Suppressor macrophage (primary cell): ENCODE results near the gene C1QTNF8.

Experiments used
- DNase-seq, 4 experiments: peaks; one replicate each; pipeline ENCODE4 v3.0.0-alpha.2; 2020 to 2022

The C1QTNF8 gene

GRCh38 chr16:1057252-1057932, 38.7 kb downstream of the C1QTNF8 start:
- peak; percentile 37 to 70 (median 58) for DNase-seq

GRCh38 chr16:1056196-1056595, 39.8 kb downstream of the C1QTNF8 start:
- DNase-seq = no peak

DNA sequence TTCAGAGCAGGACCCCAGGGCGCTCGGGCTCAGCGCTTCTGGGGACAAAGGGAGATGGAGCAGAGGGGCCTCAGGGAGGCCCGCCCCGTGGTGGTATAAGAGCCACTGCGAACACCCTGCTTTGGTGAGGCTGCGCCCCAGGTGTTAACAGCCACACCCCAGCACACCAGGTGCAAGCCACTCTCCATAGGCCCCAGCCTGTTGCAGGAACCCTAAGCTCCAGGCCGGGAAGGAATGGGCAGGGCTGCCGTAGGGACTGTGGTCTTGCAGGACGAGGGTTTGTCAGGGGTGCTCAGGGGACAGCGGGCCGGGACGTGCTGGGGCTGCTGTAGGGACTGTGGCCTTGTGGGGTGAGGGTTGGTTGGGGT, 40.5 kb downstream of the C1QTNF8 start:
- DNase-seq = no peak

GRCh38 chr16:1054660-1055556, 41.1 kb downstream of the C1QTNF8 start:
- DNase-seq = peak; percentile 56 to 82 (median 62)

DNA sequence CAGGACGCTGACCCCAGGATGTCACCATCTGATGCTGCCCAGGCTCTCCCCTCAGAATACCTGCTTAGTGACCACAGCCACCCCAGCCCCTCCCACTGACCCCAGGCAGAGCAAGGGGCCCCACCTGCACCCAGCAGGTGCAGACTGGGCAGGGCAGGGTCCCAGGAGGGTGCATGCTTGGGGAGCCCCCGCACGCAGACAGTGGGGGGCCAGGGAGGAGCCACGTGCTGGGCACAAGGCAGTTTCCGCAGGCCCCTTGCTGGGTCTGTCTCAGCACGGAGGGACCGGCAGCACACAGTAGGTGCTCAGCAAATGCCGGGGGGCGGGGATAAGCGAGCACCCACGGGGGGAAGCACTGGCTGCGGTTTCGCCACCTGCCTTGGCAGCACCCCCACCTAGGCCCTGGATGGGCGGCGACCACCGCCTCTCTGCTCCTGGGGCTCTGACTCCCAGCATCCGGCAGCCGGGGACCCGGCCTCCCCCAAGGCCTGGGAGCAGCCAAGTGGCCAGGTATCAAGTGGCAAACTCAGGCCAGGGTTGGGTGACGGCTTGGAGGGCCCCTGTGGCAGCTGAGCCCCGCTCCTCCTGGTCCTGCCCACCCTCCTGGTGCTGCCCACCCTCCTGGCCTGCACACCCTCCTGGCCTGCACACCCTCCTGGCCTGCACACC, 42.2 kb downstream of the C1QTNF8 start:
- no peak for DNase-seq

- DNase-seq = no peak
Observed at GRCh38 chr16:1053121-1053521, 42.9 kb downstream of the C1QTNF8 start.

- DNase-seq = no peak
Observed at GRCh38 chr16:1052721-1053120, 43.3 kb downstream of the C1QTNF8 start.

GRCh38 chr16:1051446-1051845, 44.6 kb downstream of the C1QTNF8 start:
- DNase-seq = no peak

- no peak for DNase-seq
Observed at GRCh38 chr16:1050921-1051320, 45.1 kb downstream of the C1QTNF8 start.

DNA sequence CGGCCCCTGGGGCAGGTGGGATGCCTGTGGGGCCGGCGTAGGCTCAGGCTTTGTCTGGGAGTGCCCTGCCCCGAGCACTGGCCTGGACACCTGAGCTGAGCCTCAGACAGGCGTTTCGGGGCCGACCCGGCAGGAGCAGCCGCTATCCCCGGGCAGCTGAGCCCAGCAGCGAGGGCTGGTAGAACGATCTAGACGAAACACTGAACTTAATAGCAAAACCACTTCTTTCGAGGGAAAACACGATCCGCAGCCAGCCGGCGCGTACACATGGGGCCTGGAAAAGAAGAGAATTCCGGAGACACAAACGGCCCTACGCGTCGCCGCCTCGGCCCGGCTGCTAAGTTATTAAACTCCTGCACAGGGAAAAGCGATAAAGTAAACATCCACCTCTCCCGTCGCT, 45.5 kb downstream of the C1QTNF8 start:
- no peak for DNase-seq

DNA sequence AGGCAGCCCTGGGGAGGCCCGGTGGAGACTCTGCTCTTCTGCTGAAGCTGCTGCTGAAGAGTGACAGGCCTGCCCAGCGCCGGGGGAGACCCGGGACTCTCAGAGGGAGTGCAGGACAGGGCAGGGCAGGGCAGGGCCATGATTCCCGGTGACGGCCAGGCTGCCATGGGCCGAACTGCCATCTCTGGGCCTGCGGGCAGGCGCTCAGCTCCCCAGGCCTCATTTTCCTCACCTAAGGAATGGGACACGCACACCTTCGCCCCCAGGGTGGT, 46.1 kb downstream of the C1QTNF8 start:
- DNase-seq = no peak

- DNase-seq = no peak
Observed at GRCh38 chr16:1049113-1049975, 46.7 kb downstream of the C1QTNF8 start.

DNA sequence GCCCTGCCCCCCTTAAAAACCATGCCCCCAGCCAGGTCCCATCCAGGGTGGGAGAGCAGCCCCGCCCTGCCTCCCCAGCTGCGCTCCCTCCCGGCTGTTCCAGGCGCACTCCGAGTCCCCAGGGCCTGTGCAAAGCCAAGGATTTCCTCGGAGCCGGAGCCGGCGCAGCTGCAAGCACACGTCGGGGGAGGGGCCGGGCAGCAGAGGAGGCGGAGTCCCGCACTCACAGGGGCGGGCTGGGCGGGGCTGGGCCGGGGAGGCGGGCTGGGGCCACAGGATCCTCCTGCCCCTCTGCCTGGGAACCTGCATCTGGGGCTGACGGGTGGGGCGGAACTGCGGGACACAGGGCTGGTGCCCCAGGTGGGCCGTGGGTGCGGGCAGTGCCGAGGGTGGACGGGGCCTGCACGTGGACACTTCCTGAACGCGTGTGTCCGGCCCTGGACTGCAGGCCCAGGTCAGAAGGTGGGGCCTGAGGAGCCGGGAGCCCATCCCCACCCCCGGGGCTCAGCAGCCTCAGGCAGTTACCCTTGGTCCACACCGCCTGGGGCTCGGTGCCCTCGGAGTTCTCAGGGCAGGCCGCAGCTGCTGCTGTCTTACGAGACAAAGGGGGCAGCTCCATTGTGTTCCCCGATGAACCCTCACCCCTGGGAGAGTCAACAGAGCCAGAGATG, 47.5 kb downstream of the C1QTNF8 start:
- peak in 2 of 4 experiments; percentile 13 to 38 for DNase-seq

DNA sequence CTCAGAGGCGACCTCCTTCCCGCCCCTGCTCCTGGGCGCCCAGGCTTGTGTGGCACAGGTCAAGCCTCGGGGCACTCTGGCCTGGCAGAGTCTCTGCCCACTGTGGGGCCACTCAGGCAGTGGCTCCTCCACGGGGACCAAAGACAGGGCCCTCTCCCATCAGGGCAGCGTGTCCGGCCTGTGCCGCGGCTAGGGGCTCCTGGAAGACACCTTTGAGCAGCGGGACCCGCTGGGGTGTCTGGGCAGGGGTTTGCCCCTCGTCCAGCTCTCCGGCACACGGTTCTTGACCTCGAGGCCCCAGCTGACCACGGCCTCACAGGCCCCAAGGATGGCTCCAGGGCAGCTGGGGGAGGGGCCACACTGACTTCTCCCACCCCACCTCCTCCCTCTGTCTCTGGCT, 48.2 kb downstream of the C1QTNF8 start:
- DNase-seq = no peak

DNA sequence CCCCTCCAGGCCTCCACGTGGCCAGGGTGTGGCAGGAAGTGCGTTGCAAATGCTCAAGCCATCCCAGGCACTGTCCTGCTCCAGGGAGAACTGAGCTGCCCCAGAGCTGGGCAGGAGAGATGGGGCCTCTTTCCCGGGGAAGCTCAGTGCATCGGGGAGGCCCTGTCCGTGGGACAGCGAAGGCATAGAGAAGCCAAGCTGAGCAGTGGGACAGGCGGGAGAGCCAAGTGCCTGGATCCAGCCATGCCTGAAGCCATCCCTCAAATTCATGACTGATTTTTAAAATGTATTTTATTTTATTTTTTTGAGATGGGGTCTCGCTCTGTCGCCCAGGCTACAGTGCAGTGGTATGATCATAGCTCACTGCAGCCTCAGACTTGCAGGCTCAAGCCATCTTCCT, 48.9 kb downstream of the C1QTNF8 start:
- DNase-seq = no peak

DNA sequence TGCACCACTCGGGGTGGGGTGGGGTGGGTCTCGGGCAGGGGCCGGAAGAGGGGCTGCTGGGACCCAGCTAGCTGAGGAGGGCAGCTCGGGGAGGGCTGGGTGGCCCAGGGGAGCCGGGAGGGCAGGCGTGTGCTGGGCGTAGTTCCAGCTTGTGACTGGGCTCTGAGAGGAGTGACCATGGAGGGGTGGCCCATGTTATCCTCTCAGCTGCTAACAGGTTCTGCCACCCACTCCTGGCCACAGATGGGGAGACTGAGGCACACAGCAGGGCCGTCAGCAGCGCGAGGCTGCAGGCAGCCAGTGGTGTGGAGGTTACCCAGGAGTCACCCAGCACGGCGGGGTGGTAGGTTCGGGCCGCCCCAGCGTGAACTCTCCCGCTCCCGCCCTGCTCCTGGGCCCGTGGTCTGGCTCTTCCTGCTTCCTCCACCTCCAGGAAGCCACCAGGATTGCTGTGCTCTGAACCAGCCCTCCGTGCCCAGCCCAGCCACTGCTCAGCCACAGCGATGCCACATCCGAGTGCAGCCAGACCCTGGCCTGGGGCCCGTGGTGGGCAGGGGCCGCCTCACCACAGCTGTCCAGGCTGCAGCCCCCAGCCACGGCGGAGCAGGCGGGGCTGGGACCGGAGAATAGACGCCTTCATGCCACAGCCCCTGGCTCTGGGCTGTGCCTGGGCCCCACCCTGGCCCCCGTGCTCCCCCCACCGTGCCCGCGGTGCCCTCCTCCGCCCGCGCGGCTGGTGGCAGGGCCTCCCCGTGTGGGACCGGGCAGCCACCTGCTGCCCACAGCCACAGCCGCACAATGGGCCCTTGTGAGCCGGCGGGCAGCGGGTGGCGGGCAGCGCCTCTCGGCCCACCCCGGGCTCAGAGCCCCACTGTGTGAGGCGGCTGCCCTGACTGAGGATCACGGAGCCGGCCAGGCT, 49.8 kb downstream of the C1QTNF8 start:
- DNase-seq = no peak

DNA sequence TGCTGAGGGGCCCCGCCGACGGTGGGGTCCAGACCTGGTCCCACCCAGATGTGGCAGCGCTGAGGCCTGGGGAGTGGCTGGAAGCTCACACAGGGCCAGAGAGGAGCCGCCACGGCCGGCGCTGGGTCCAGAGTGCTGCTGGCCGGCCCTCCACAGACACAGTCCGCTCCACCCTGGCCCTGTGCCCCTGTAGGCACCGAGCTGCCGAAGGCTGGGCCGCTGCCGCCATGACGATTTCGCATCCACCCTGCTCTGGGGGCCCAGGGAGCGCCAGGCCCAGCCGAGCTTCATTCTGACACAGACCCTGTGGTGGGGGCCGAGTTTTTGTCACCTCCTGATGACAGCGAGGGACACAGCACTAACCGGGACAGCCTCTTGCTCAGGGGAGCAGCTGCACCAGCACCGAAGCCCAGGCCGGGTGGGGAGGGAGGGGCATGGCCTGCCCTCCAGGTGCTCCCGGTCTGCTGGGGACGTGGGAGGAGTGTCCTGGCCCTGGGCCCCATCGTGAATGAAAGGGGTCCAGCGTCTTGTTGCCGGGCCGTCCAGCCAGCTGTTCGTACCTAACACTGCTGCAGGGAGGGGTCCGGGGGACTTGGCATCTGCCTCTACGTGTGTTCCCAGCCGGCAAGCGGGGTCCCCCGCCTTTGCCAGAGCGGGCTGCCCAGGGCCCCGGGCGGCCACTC, 50.6 kb downstream of the C1QTNF8 start:
- DNase-seq = no peak

DNA sequence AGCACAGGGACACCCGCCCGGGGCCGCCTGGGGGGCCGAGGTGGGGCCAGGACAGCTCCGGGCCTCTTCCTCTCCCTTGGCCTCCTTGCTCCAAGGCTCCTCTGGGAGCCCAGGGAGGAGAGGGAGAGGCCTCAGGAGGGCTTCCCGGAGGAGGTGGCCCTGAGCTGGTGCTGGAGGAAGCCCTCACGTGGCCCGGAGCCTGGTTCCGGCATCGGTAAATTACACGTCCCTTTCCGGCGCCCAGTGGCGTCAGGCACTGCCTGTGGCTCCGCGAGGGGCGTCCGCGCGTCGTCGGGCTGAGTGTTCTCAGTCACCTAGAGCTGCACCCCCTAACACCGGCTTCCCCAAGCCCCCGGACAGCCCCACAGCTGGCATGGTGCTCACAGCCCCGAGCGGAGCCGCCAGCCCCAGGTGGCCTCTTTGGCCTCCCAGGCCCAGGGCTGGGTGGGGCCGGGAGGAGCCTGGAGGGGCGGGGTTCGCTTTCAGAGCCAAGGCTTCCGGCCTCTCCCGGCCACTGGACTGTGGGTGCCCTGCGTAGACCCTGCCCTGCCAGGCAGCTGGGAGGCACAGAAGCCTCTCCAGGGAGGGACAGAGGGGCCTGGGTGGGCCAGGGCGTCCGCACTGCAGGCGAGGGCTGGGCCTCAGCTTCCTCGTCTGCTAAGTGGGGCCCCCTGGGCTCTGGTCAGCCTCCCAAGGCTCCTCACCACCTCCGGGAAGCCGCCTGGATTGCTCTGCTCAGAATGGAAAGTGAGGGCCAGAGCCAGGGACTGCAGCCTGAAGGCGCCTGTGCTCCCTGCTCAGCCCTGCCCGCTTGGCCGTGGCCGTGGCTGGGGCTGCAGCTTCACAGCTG, 51.4 kb downstream of the C1QTNF8 start:
- DNase-seq = no peak

DNA sequence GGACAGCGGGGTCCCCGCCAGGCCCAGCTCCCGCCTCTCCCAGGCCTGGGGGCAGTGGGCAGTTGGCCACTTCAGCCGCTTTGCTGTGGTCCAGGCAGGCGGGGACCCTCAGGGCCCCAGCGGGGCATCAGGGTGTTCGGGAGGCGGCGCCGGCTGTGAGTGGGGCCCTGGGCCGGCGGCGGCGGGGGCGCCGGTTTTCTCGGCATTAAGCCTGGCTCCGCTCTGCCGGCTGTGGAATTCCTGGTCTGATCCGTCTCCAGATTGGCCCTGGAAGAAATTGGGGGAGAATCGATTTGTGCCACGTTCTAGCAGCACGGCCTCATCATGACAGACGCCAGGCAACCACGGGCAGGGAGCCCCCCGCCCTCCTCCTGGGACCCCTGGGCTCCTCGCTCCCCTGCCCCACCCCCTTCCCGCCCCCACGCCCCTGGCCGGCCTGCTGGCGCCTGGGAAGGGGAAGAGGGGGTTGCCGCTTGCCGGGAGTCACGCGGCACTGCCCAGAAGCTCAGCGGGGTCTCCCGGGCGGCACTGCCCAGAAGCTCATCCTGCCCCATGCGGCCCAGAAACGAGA, 52.1 kb downstream of the C1QTNF8 start:
- no peak for DNase-seq
